ENCODE measurements around the gene TRAF2. TPM values are rescaled to one million over a fixed set of nuclear protein-coding genes. Genes with fewer than 3 reads are reported as not detected.

TRAF2 gene
- total RNA-seq, 2 experiments from 2014 or later, result 48.1 to 55.0 TPM

DNA sequence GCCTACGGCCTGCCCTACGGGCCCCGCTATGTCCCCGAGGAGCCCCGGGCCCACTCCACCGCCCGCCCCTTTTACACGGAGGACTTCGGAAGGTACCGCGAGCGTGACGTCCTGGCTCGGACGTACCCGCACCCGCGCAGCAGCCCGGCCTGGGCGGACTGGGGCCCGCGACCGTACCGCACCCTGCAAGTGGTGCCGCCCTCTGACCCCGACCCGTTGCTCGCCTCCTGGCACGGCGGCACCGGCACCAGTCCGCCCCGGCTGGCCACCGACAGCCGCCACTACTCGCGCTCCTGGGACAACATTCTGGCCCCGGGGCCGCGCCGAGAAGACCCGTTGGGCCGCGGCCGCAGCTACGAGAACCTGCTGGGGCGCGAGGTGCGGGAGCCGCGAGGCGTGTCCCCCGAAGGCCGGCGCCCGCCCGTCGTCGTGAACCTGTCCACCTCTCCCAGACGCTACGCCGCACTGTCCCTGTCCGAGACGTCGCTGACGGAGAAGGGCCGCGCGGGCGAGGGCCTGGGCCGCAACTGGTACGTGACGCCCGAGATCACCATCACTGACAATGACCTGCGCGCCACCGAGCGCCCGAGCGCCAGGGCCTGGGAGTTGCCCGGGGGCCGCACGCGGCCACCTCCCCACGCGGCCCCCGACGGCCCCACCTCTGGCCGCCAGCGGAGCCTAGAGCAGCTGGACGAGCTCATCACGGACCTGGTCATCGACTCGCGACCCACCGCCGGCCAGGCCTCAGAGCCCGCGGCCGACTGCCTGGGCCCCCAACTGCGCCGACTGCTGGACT, 40.7 kb upstream of the TRAF2 start:
- CTCF ChIA-PET, result interaction anchor here (1.0 to 4.3 kb wide), 2 partner anchors 11 to 36 kb away, joined by 3 to 18 read pairs; no protein-coding TSS in a partner anchor
- POLR2A ChIA-PET, result interaction anchor here (0.6 kb wide), 1 partner anchor 34 kb away, joined by 4 read pairs; no protein-coding TSS in a partner anchor

GRCh38 chr9:136846376-136847087, 39.8 kb upstream of the TRAF2 start:
- ChIA-PET CTCF (interaction anchor here (1.0 to 4.3 kb wide), 3 partner anchors 10 to 55 kb away, joined by 3 to 18 read pairs (median 6); no protein-coding TSS in a partner anchor), POLR2A (interaction anchor here (1.1 to 1.7 kb wide), 2 partner anchors 10 to 14 kb away, joined by 3 to 4 read pairs; no protein-coding TSS in a partner anchor)

DNA sequence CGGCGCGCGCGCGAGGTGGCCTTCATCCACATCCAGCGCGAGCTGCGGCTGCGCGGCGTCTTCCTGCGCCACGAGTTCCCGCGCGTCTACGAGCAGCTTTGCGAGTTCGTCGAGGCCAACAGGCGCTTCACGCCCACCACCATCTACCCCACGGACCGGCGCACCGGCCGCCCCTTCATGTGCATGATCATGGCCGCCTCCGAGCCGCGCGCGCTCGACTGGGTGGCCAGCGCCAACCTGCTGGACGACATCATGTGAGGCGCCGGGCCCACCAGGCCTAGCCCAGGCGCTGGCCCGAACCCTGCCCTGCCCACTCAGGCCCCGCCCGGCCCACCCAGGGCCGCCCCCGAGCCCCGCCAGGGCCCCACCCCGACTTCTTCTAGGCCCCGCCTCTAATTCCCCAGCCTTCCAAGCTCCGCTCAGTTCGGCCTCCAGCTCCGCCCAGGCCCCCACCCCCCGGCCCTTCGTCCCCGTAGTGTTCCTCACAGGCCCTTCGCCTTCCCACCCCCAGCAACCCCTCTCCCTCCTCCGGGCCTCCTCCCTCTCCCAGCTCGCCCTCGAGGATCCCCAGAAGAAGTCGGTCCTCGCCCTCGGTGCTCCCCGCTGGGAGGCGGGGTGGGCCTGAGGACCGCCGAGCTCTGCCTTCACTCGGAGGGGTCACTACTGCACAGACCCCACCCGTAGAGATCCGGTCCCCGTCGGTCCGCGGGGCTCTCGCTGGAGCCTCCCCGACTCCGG, 39.1 kb upstream of the TRAF2 start:
- CTCF ChIA-PET, result interaction anchor here (1.0 to 4.3 kb wide), 4 partner anchors 24 to 188 kb away, joined by 3 to 18 read pairs (median 5); no protein-coding TSS in a partner anchor

GRCh38 chr9:136847826-136848392, 38.4 kb upstream of the TRAF2 start:
- POLR2A ChIA-PET, result interaction anchor here (0.7 to 1.7 kb wide), 4 partner anchors 8 to 54 kb away, joined by 3 to 6 read pairs (median 4); no protein-coding TSS in a partner anchor
- CTCF ChIA-PET, result interaction anchor here (0.6 to 2.4 kb wide), 8 partner anchors 24 to 212 kb away, joined by 3 to 6 read pairs (median 4); no protein-coding TSS in a partner anchor

More for the DNA sequence above, 39.1 kb upstream of the TRAF2 start:
- POLR2A ChIA-PET, result interaction anchor here (1.1 to 1.7 kb wide), 3 partner anchors 9 to 15 kb away, joined by 3 to 6 read pairs (median 4); no protein-coding TSS in a partner anchor

DNA sequence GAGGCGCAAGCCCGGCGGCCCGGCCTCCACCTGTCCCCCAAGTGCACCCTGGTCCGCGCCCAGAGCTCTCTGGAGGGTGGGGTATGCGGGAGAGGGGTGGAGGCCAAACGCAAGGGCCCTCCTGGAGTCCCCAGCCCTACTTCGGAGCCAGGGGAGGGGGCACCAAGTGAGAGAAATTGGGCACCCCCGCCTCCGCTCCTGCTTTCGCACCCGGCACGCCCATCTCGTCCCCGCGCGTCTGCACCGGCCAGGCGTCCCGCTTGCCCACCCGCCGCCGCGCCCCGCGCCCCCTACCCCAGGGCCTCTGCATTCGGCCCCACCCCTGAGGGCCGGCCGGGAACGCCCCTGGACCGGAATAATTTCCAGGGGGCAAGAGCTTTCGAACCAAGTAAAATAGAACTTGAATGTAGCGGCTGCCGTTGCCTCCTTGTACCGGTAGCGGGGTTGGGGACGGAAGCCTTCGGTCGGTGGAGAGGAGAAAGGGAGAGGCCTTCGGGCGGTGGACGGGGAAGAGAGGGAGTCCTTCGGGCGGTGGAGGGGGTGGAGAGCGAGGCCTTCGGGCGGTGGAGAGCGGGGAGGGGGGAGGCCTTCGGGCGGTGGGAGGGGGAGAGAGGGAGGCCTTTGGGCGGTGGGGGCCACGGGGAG, 37.8 kb upstream of the TRAF2 start:
- ChIA-PET POLR2A (interaction anchor here (0.7 to 1.7 kb wide), 3 partner anchors 12 to 54 kb away, joined by 3 to 6 read pairs (median 4); no protein-coding TSS in a partner anchor), CTCF (interaction anchor here (0.6 to 2.4 kb wide), 7 partner anchors 25 to 211 kb away, joined by 3 to 6 read pairs (median 4); no protein-coding TSS in a partner anchor)

DNA sequence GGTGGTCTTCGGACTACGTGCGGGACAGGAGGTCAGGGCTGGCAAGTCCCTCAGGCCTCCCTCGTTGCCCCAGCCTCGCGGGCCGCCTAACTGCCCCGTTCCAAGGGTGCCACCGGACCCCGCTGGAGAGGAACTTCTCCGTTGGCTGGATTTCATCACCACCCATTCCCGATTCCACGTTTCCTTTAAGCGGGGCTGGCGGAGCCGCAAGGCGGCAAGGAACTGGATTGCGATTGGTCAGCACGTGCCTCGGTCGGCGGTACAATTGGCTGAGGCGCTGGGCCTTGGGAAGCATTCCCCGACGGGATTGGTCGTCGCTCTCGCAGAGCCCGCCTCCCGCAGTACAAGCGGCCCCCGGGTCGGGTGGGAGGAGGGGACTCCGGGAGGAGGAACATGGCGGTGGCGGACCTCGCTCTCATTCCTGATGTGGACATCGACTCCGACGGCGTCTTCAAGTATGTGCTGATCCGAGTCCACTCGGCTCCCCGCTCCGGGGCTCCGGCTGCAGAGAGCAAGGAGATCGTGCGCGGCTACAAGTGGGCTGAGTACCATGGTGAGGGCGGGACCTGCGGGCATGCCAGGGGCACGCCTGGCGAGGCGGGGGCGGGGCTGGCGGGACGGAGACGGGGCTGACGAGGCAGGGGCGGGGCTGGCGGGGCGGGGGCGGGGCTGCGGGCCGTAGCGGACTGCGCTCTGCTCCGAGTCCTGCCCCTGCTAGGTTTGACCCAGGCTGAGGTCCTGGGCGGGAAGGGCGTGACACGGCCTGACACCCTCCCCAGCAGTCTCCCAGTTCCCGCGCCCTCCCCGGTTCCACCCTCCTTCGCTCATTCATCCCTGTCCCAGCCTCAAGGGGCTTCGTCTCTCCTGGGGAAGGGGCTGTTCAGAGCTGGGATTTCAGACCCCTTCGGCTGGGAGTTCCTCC, 37.0 kb upstream of the TRAF2 start, which contains the start of gene PHPT1:
TSS of gene PHPT1 (plus strand) at position 372 of the 922 bp plus-strand sequence. CDS start at position 394, 22 bp downstream.
- CTCF ChIA-PET, result interaction anchor here (0.9 to 2.4 kb wide), 3 partner anchors 11 to 99 kb away, joined by 3 to 6 read pairs (median 4); no protein-coding TSS in a partner anchor
- POLR2A ChIA-PET, result interaction anchor here (1.7 kb wide), 1 partner anchor 13 kb away, joined by 6 read pairs; no protein-coding TSS in a partner anchor

DNA sequence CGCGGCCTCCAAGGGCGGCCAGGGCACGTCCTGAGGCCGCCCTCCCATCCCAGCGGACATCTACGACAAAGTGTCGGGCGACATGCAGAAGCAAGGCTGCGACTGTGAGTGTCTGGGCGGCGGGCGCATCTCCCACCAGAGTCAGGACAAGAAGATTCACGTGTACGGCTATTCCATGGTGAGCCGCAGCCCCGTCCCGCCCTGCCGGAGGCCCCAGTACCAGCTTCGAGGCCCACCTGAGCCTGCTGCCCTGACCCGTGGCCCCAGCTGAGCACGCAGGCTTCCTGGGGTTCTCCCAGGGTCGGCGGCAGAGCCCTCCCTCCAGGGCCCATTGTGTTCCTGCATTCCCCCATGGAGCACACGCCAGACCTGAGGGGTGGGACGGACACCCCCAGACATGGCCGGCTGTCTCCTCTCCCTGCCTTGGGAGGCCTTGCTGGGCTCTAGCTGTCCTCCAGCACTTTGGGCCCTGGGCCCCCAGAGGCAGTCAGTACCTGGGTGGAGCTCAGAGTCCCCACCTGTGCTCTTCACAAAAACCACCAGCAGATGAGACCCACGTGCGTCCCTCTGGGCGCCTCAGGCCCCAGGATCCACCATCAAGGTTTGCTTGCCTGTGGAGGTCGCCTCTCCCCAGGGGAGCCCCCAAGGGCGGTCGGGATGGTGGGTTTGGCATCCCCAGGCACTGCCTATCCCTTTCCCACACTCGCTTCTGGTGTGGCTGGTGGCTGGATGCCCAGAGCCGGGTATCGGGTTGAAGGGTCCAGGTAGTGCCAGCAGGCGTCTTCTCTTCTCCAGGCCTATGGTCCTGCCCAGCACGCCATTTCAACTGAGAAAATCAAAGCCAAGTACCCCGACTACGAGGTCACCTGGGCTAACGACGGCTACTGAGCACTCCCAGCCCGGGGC, 36.1 kb upstream of the TRAF2 start:
- ChIA-PET CTCF (interaction anchor here (0.9 kb wide), 1 partner anchor 10 kb away, joined by 4 read pairs; no protein-coding TSS in a partner anchor), POLR2A (no interaction called here)

GRCh38 chr9:136850866-136851775, 35.2 kb upstream of the TRAF2 start:
- ChIA-PET POLR2A (no interaction called here), CTCF (interaction anchor here (1.3 kb wide), 1 partner anchor 9 kb away, joined by 4 read pairs; the partner anchor contains the start of gene AJM1)

- CTCF ChIA-PET, result interaction anchor here (0.6 to 1.3 kb wide), 2 partner anchors 10 to 120 kb away, joined by 3 to 4 read pairs; partner anchors contain the start of gene AJM1
- POLR2A ChIA-PET, result no interaction called here
These were observed 34.2 kb upstream of the TRAF2 start, which contains the start of gene MAMDC4 for GRCh38 chr9:136851941-136852663. Gene MAMDC4, plus strand, starts transcription at chr9:136852346. Its CDS starts 71 bp downstream, at chr9:136852417.

DNA sequence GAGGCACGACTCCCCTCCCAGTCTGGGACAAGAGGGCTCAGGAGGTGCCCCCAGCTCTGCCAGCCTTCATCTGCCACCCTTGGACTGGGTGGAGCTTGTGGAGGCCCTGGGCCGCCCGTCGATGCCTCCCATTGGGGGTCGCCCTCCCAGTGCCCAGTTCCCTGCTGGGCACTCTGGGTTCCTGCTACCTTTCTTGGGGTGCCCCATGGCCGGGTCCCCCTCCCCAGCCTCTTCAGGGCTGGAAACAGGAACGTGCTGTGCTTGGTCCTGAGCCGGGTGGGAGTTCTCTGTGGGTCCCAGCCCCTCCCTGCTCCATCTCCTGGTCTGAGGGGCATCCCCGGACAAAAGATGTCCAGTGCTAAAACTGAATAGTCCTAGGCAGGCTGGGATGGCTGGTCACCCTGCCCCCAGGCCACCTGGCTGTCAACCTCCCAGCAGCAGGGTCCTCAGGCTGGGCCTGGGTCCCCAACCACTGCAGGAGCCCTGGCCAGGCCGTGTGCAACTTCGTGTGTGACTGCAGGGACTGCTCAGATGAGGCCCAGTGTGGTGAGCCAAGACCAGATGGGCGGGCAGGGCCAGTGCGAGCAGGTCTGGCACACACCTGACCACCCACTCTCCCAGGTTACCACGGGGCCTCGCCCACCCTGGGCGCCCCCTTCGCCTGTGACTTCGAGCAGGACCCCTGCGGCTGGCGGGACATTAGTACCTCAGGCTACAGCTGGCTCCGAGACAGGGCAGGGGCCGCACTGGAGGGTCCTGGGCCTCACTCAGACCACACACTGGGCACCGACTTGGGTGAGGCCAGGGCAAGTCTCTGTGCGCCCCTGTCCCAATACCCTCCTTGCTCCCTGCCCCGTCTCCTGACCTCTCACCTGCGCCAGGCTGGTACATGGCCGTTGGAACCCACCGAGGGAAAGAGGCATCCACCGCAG, 33.4 kb upstream of the TRAF2 start:
- ChIA-PET POLR2A (no interaction called here), CTCF (interaction anchor here (0.6 kb wide), 1 partner anchor 121 kb away, joined by 3 read pairs; no protein-coding TSS in a partner anchor)

GRCh38 chr9:136853596-136854112, 32.7 kb upstream of the TRAF2 start:
- CTCF ChIA-PET, result no interaction called here
- POLR2A ChIA-PET, result no interaction called here

DNA sequence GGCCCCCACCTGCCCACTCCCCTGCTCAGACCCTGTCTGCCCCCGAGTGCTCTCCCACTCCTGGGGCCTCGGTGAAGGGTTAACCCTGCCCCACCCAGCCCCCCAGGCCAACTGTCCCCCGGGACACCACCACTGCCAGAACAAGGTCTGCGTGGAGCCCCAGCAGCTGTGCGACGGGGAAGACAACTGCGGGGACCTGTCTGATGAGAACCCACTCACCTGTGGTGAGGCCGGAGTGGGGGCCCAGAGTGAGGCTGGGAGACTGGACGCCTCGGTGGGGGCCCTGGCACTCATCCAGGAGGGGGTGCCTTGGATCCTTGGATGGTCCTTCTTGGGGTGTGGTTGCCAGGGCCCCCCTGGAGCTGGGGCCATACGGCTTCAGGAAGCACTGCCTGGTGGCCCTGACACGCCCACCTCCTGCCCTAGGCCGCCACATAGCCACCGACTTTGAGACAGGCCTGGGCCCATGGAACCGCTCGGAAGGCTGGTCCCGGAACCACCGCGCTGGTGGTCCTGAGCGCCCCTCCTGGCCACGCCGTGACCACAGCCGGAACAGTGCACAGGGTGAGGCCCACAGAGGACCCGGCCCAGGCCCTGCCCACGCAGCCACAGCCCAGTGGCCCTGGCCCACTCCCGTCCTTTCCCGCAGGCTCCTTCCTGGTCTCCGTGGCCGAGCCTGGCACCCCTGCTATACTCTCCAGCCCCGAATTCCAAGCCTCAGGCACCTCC, 32.0 kb upstream of the TRAF2 start:
- ChIA-PET POLR2A (interaction anchor here (0.5 kb wide), 1 partner anchor 15 kb away, joined by 3 read pairs; no protein-coding TSS in a partner anchor), CTCF (no interaction called here)
